HuH-7 (cell line): Measurements from ENCODE around the gene CTSW.
A peak's percentile ranks its signal among the peaks of the same experiment; 100 is the strongest.
"Not testable (repeated sequence)": the region's sequence is repeated elsewhere in the genome, so short reads cannot be mapped to it uniquely, and the experiment has no call there.

Source experiments
- DNase-seq: peaks from one replicate; pipeline ENCODE4 v3.0.0; 2011; ENCODE audit warnings: low spot score

CTSW gene

GRCh38 chr11:65886826-65887722, 7.4 kb downstream of the CTSW start:
- DNase-seq = no peak

GRCh38 chr11:65887723-65888162, 8.1 kb downstream of the CTSW start:
- DNase-seq = no peak

- DNase-seq = peak; percentile 93
Observed at GRCh38 chr11:65888163-65888814, 8.7 kb downstream of the CTSW start, which contains the start of gene FIBP. TSS of gene FIBP (minus strand) at chr11:65888471. CDS start at chr11:65888418, 53 bp downstream.

- DNase-seq = peak; percentile 94
Observed at GRCh38 chr11:65890324-65891218, 10.9 kb downstream of the CTSW start, which contains the start of gene CCDC85B. TSS of gene CCDC85B (plus strand) at chr11:65890673. CDS start at chr11:65890784, 111 bp downstream.

GRCh38 chr11:65891219-65892136, 11.8 kb downstream of the CTSW start:
- no peak for DNase-seq

- DNase-seq = not testable (repeated sequence)
Observed at GRCh38 chr11:65892137-65892540, 12.5 kb downstream of the CTSW start.

- DNase-seq = no peak
Observed at GRCh38 chr11:65892661-65893317, 13.2 kb downstream of the CTSW start.

- no peak for DNase-seq
Observed at GRCh38 chr11:65894034-65894591, 14.5 kb downstream of the CTSW start.

- DNase-seq = no peak
Observed at GRCh38 chr11:65895482-65895981, 15.9 kb downstream of the CTSW start.

GRCh38 chr11:65896034-65896999, 16.7 kb downstream of the CTSW start:
- DNase-seq = no peak

- no peak for DNase-seq
Observed at GRCh38 chr11:65897020-65897471, 17.4 kb downstream of the CTSW start.

- no peak for DNase-seq
Observed at GRCh38 chr11:65898656-65899355, 19.2 kb downstream of the CTSW start.

GRCh38 chr11:65899356-65900124, 19.9 kb downstream of the CTSW start:
- DNase-seq = no peak

GRCh38 chr11:65900125-65900898, 20.7 kb downstream of the CTSW start, which contains the start of gene FOSL1:
TSS of gene FOSL1 (minus strand) at chr11:65900388. CDS start at chr11:65900339, 49 bp downstream.
- DNase-seq = peak; percentile 74

- DNase-seq = no peak
Observed at GRCh38 chr11:65900899-65901180, 21.2 kb downstream of the CTSW start.

- no peak for DNase-seq
Observed at GRCh38 chr11:65903068-65903481, 23.4 kb downstream of the CTSW start.
